ENCODE data around the gene C19orf73. TPM values are rescaled to one million over a fixed set of nuclear protein-coding genes. Genes with fewer than 3 reads are reported as not detected.
"Not testable (repeated sequence)": the region's sequence is repeated elsewhere in the genome, so short reads cannot be mapped to it uniquely, and the experiment has no call there.

C19orf73 gene
- total RNA-seq, 1 donor from 2014 or later = 0.67 TPM

DNA sequence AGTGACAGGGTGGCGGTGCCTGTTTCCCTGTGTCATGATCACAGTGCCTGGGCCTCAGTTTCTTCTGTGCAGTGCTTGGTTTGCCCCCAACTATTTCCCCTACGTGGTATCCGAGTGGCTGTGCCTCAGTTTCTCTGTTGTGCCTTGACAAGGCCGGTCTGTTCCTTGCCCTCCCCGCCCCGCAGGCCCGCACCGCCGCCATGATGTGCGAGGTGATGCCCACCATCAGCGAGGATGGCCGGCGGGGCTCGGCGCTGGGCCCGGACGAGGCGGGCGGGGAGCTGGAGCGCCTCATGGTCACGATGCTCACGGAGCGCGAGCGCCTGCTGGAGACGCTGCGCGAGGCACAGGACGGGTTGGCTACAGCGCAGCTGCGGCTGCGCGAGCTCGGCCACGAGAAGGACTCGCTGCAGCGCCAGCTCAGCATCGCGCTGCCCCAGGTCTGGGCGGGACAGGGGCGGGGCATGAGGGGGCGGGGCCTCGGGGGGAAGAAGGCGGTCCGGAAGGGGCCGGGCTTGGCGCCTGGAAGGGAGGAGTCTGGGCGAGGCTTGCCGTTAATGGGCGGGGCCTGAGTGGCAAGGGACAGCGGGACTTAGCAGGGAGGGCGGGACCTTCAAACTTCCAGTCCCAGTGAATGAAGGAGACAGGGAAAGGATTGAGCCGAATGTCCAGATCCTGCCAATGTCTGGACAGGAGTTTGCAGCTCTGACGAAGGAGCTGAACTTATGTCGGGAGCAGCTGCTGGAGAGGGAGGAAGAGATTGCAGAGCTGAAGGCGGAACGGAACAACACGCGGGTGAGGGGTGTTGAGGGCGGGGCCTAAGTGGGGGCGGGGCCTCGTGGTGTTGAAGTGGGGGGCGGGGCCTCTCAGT lies 9.0 kb upstream of the C19orf73 start:
- ATAC-seq (peak; percentile 98), DNase-seq (ENCODE audit: low spot score) (peak; percentile 98)
- intact Hi-C loops (cut with DNase I) = no loop called here

- intact Hi-C loops (cut with DNase I); ATAC-seq; DNase-seq (ENCODE audit: low spot score): not testable (repeated sequence)
Measured at GRCh38 chr19:49127225-49127624, 8.3 kb upstream of the C19orf73 start.

GRCh38 chr19:49126575-49126974 lies 7.6 kb upstream of the C19orf73 start:
- intact Hi-C loops (cut with DNase I) = no loop called here
- ATAC-seq (no peak), DNase-seq (ENCODE audit: low spot score) (no peak)

GRCh38 chr19:49125025-49125731 lies 6.2 kb upstream of the C19orf73 start:
- DNase-seq (ENCODE audit: low spot score) (no peak), ATAC-seq (no peak)
- intact Hi-C loops (cut with DNase I) = no loop called here

DNA sequence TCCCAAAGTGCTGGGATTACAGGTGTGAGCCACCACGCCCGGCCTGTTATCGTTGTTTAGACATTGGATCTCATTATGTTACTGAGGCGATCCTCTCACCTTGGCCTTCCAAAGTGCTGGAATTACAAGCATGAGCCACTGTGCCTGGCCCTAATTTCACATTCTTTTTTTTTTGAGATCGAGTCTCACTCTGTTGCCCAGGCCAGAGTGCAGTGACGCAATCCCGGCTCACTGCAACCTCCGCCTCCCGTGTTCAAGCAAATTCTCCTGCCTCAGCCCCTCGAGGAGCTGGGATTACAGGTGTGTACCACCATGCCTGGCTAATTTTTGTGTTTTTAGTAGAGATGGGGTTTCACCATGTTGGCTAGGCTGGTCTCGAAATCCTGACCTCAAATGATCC lies 4.3 kb upstream of the C19orf73 start:
- DNase-seq (ENCODE audit: low spot score); ATAC-seq; intact Hi-C loops (cut with DNase I): not testable (repeated sequence)

DNA sequence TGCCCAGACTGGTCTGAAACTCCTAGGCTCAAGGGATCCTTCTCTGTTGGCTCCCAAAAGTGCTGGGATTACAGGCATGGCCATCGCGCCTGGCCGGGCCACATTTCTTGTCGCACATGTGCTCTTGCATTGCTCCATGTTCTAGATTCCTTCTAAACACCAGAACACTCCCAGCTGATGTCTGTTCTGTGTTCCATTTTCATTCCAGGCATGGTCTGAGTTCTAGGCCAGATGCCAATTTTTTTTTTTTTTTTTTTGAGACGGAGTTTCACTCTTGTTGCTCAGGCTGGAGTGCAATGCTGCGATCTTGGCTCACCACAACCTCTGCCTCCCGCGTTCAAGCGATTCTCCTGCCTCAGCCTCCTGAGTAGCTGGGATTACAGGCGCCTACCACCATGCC lies 2.9 kb upstream of the C19orf73 start:
- ATAC-seq; DNase-seq (ENCODE audit: low spot score); intact Hi-C loops (cut with DNase I): not testable (repeated sequence)

DNA sequence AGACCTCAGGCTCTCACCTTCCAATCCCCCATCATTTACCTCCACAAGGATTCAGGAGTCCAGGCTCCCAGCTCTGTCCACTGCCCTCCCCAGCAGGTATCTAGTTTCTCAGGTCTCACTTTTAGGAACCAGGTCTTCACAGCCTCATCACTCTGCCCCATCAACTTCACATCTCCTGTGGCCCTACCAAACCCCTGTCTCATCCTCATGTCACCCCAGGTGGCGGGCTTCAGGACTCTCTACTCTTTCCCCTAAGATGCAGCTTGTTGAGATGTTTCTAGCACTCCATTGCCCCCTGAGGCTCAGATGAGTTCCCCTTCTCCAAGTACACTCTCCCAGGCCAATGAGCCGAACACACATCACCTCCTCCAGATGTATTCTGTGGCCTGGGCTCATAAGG lies 1.9 kb upstream of the C19orf73 start:
- intact Hi-C loops (cut with DNase I) = no loop called here

DNA sequence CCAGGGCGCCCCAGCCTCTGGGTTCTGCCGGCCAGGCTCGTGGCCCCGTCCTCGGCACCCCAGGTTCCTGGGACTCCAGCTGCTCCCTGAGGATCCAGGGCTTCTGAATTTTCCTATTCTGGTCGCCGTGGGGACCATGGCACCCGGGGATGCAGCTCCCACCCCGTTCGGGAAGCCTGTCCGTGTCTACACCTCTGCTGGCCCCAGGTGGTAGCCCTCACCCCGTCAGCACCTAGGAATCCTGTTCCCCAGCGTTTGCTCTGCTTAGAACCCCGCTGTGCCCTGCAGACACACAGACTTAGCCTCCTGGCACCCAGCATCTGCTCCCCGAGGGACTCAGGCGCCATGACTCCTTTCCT lies 1.4 kb upstream of the C19orf73 start:
- ATAC-seq = no peak
- DNase-seq (ENCODE audit: low spot score) = no peak
- intact Hi-C loops (cut with DNase I) = no loop called here

More for the DNA sequence above, 1.9 kb upstream of the C19orf73 start:
- DNase-seq (ENCODE audit: low spot score) = no peak
- no peak for ATAC-seq

- DNase-seq (ENCODE audit: low spot score) (peak; percentile 82), ATAC-seq (peak; percentile 52)
- intact Hi-C loops (cut with DNase I) = no loop called here
Measured at GRCh38 chr19:49119411-49120324, 725 bp upstream of the C19orf73 start, which contains the start of gene PPFIA3. PPFIA3 (plus strand) TSS chr19:49119544; CDS start chr19:49127874, 8,330 bp downstream.

- intact Hi-C loops (cut with DNase I) = no loop called here
- ATAC-seq (no peak), DNase-seq (ENCODE audit: low spot score) (peak; percentile 61)
Measured at GRCh38 chr19:49117677-49118564, 1.0 kb downstream of the C19orf73 start.

- intact Hi-C loops (cut with DNase I) = no loop called here
- DNase-seq (ENCODE audit: low spot score) (peak; percentile 64), ATAC-seq (no peak)
Measured at GRCh38 chr19:49116544-49116943, 2.4 kb downstream of the C19orf73 start.

DNA sequence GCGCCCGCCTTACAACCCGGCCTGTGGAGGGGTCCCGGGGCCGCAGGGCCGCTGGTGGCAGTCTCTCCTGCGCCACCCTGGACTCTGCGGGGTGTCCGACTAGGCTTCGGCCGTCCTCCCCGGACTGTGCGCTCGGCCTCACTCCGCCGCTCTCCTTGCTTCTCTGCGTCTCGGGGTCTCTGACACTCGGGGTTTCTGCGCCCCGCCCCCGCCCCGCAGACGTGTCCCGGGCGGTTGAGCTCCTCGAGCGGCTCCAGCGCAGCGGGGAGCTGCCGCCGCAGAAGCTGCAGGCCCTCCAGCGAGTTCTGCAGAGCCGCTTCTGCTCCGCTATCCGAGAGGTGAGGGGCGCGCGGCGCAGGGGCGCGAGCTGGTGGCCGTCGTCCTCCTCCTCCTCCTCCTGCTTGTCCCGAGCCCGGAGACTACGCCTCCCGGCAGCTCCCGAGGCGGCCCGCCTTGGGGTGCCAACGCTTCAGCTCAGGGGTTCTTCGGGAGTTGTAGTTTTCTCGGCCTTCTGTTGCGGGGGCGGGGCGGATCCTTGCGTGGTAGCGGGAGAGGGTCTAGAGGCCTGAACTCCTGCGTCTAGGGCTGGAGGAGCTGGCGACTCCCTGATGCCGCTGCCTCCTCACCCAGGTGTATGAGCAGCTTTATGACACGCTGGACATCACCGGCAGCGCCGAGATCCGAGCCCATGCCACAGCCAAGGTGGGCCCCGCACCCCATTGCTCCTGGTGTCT lies 4.1 kb downstream of the C19orf73 start:
- DNase-seq (ENCODE audit: low spot score) = peak; percentile 81

GRCh38 chr19:49113762-49114629 lies 4.9 kb downstream of the C19orf73 start, which contains the start of gene LIN7B:
LIN7B (plus strand) TSS chr19:49114370; CDS start chr19:49114405, 35 bp downstream.
- ATAC-seq = peak; percentile 54
- DNase-seq (ENCODE audit: low spot score) = peak; percentile 78
- intact Hi-C loops (cut with DNase I) = no loop called here

More for the DNA sequence above, 4.1 kb downstream of the C19orf73 start:
- intact Hi-C loops (cut with DNase I) = no loop called here
- ATAC-seq = peak; percentile 29

GRCh38 chr19:49111218-49111998 lies 7.5 kb downstream of the C19orf73 start:
- intact Hi-C loops (cut with DNase I) = no loop called here
- ATAC-seq (no peak), DNase-seq (ENCODE audit: low spot score) (no peak)

DNA sequence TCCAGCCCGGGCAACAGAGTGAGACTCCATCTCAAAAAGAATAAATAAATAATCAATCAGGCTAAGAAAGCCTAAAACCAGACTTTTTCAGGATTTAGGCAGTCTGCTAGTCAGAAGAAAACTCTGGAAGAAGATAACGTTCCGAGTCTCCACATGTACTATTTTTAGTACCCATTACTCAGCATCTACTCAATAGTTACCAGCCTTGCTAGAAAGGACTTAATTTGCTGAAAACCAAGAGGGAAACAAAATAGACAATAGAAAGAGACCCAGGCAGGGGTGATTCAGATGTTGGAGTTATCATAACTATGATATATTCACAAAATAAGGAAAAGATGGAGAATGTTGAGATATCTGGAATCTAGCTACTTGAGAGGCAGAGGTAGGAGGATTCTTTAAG lies 8.4 kb downstream of the C19orf73 start:
- no peak for ATAC-seq
- intact Hi-C loops (cut with DNase I) = no loop called here
- no peak for DNase-seq (ENCODE audit: low spot score)
